Stomach (tissue), 4 donors: ENCODE measurements around the gene DIS3L2.

Experiments
- CTCF ChIP-seq, 7 experiments: fragments of 450-650 bp in 4 of 7; fragments of 200-600 bp in 3 of 7; sonication (generic) in 3 of 7; IDR thresholded peaks; one replicate each; pipeline ENCODE4 v1.5.1; 2016 to 2019; ENCODE audit warnings: antibody characterized with exemption in 7 of 7, control low read depth in 2 of 7, mild to moderate bottlenecking in 1 of 7
- POLR2A ChIP-seq, 4 donors: fragments of 450-650 bp; IDR thresholded peaks; one replicate each; pipeline ENCODE4 v1.6.1; 2016; ENCODE audit warnings: antibody characterized with exemption in 4 of 4, control low read depth in 2 of 4, mild to moderate bottlenecking in 1 of 4, moderate library complexity in 1 of 4

GRCh38 chr2:232354069-232354468 lies 392.6 kb downstream of the DIS3L2 start:
- TF ChIP-seq POLR2A (IDR thresholded peaks at IDR 0.05) = no peak
- no peak for TF ChIP-seq CTCF (IDR thresholded peaks at IDR 0.05)
